HG03060 (cell line): Measurements from ENCODE around the gene NAIF1.

Experiments used
- ATAC-seq: cut with Tn5 transposase; IDR thresholded peaks from one replicate; pipeline ENCODE4 v1.9.1; 2021; ENCODE audit warnings: low read depth, moderate number of reproducible peaks; ENCODE audit not compliant: unreplicated experiment

NAIF1 gene

DNA sequence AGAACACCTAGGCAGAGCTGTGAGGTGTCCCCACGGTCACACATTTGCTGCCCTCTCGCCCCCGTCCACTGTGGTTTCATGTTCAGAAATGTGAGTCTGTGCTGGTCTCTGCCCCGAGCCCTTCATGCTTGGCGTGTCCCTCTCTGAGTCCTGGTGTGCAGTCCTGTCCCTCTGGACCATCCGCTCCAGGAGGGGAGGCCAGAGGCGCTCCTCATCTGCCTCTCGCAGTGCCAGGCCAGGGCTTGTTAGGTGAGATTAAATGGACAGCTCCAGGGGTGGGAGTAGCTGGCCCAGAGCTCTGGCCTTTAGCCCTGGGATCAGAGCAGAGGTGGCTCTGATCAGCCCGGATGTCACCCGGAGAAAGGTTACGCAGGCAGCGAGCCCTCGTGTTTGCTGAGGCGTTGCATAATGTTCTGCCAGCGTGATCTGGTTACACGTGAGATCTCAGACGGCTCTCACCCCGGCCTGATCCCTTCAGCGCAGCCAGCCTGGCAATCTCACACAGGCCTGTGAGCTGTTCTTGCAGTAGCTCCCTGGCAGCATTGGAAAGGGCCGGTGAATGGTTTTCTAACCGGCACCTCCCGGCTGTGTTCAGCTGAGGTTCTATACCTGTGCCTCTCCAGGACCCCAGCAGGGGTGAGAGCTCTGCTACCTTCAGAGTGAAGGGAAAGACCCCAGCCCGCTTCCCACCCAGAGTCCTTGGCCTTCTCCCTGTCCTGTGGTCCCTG lies 35.9 kb upstream of the NAIF1 start:
- ATAC-seq: no peak

DNA sequence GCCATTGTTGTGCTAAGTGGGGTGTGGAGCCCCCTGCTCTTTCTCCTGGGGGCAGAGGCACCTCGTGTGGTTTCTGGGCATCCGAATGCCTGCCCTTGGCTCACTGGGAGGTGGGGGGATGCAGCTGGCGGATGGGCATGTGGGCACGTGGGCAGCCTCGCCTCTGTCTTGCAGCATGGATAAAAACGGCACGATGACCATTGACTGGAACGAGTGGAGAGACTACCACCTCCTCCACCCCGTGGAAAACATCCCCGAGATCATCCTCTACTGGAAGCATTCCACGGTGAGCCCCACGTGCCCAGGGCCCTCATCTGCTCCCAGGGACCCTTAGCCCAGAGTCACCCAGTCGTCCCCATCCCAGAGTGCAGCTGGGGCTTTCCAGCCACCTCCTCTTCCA lies 35.1 kb upstream of the NAIF1 start:
- ATAC-seq: no peak

DNA sequence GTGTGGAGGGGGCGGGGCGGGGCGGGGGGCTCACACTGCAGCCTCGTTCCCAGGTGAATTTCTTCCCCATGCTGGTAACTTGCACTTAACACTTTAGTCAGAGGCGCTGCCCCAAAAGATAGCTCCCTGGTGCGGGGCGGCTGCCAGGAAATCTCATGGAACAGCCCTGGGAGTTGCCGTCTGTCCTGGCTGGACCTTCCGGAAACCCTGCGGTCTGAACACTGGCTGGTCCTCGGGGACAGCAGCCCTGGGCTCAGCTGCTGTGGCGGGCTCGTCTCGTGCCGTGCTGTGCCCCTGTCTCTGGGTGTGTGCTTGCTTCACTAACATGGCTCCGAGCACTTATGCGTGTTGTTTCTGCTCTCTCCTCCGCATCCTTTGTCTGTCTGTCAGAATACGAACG lies 34.6 kb upstream of the NAIF1 start:
- no peak for ATAC-seq

DNA sequence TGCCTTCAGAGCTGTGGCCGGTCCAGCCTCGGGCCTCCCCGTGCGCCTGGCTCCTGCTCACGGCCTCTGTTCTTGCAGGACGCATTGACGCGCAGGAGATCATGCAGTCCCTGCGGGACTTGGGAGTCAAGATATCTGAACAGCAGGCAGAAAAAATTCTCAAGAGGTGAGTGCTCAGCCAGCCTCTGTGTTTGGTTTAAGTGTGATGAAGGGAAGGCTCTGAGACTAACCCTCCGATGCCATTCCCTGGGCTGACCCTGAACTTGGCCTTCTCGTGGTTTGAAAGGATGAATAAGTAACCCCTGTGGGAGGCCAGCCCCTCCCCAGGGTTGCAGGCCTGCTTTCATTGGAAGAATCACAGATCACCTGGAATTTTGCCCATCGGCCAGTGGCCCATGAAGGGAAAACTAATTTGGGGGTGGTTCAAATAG lies 34.1 kb upstream of the NAIF1 start:
- no peak for ATAC-seq

DNA sequence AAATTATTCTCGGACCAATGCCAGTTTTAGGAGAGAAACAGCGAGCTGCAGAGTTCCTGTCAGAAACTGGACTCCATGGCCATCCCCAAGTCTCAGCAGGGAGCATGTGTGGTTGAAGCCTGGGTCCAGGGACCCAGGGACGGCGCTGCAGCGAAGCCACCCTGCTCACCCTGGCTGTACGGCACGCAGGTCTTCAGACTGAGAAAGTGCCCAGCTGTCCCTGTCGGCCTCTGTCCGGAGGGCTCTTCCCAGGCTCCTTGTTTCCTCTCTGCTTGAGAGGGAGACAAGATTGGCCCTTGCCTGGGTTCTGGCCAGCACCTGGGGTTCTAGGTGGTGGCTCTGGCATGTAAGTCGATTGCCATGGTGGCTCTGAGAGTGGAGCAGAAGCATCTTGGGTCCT lies 33.5 kb upstream of the NAIF1 start:
- no peak for ATAC-seq

DNA sequence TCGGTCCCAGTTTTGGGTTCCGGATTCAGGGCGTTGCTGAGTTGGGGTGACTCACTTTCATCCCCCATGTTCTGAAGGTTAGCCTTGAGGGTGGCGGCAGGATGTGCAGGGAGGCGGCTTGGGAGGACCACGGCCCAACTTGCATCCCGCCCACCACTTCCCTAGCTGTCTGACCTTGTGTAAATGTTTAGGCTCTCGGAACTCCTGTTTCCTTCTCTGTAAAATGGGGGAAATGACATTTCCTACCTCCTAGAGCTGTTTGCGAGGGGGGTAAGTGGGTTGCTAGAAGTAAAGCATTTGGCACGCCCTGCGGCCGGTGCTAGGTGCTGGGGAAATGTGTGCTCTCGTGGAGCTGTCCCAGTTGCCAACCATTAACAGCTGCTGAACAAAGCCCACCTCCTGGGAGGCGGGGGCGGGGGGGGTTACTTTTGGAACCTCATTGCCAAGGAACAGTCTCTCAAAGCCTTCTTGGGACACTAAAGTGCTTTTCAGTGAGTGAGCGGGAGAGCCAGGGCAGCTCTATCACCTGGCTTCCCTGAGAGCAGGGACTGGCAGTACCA lies 32.9 kb upstream of the NAIF1 start:
- no peak for ATAC-seq

DNA sequence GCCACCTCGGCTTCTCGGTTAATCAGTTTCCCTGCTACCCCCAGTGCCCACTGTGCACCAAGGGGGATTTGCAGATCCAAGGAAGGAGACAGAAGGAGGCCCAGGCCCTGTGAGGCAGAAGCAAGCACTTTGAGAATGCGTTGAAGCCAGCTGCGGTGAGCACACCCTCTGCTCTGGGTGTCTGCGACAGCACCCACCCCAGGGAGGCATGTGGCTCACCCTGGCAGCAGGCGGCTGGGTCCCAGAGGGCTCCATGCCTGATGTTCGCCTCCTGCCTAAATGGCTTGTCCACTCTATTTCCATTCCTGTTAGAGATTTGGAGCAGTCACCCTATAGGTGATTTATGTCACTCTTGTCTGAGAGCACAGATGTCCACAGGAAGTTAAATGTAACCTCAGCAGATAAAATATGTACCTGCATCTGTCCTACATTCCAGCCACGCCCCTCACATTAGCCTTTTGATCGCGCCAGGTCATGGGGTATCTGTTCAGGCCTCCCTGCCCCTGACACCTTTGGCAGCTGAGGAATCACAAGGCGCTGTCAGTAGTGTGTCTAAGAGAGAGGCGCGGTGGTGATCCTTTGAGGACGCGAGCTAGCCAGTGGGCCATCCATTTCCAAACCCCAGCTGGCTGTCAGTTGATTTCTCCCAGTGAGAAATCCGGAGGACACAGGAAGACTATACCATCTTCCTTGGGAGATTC lies 32.3 kb upstream of the NAIF1 start:
- no peak for ATAC-seq

DNA sequence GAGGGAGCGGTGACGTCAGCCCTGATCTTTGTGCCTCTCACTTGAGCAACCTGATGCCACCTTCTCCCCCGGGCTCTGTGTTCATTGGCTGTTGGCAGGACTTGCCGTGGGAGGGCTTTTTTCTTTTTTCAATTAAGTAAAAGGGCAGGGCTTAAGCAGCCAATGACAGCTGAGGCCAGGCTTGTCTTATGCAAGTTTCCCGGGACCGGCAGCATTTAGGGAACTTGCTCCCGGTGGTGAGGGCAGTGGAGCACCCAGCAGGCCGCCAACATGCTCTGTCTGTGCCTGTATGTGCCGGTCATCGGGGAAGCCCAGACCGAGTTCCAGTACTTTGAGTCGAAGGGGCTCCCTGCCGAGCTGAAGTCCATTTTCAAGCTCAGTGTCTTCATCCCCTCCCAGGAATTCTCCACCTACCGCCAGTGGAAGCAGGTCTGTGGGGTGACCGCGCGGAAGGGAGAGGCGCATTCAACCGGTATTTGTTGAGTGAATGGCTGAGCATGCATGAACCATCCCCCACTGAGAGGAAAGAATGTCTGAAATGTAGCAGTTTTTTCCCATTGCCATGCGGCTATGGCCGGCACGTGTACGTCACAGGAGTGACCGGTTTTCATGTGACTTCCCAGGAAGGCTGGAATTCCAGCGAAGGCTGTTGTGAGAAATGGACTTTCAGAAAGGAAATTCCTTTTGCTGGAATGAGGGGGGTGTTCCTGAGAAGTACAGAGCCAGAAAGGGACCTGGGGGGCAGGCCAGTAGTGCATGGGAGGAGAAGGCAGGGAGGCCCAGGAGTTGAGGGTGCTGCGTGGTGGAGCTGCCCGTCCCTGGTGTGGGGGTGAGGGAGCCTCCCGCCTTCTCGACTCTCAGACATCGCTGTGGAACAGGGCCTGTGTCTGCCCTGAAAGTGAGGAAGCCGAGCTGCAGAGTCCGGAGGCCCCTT lies 31.4 kb upstream of the NAIF1 start:
- no peak for ATAC-seq

DNA sequence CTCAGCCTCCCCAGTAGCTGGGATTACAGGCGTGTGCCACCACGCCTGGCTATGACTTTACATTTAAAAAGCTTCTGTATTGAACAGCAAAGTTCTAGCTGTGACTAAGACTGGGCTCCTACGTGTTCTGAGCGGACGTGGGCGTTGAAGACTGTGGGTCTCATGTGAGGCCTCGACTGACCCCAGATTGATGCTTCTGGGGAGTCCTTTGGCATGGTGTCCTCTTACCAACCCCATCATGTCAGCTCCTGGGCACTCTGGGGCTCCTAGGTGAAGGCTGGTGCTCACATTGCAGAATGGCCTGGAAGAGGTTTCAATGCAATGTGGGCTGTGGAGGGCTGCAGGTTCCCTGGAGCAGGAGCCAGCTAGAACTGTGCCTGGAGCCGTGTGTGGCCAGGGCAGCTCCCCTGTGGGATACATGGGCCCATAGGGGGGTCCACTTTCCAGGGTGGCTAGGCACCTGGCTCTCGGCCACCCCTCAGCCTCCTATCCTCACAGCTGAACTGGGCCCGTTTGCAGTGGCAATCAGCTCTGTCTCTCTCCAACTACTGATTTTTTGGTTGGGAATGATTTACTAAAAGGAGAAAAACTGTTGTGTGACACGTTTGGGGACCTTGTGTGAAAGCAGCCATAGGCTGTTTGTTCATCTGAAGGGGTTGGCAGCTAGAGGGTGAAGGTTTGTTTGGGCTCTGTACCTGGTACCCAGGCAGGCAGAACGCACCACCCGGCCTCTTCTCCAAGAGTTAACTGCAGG lies 30.6 kb upstream of the NAIF1 start:
- ATAC-seq: no peak

DNA sequence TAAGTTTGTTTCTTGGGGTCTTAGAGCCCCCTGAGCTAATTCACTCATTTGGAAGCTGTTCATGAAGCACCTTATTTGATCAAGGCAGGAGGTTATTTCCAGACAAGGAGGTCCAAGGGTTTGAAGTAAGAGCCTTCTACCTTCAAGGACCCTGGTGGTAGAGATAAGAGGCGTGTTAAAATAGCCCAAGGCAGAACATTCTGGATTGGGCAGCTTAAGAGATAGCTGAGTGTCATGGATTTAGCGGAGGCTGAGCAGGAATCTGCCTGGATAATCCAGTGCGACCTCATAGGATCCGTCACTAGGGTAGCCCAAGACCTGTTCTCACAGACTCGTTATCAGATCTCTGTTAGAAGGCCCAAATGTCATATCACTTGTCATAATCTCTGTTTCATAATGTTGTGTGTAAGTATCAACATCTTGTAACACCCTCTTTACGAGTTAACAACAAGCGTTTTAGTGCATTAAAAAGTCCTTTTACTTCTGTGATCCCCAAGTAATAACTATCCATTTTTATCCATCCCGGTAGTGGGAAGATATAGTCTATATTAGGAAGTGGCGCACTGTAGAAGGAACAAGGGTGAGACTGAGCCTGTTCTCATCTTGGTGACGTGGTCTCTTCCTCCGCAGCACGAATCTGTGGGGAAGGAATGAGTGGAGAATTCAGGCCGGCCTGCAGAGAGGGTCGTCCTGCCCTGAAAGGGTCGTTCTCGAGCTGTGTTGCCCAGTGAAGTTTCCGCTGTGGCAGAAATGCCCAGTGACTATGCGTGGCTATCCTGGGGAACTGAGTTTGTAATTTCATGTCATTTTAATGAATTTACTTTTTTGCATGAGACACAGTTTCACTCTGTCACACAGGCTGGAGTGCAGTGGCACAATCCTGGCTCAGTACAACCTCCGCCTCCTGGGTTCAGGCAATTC lies 29.8 kb upstream of the NAIF1 start:
- no peak for ATAC-seq

DNA sequence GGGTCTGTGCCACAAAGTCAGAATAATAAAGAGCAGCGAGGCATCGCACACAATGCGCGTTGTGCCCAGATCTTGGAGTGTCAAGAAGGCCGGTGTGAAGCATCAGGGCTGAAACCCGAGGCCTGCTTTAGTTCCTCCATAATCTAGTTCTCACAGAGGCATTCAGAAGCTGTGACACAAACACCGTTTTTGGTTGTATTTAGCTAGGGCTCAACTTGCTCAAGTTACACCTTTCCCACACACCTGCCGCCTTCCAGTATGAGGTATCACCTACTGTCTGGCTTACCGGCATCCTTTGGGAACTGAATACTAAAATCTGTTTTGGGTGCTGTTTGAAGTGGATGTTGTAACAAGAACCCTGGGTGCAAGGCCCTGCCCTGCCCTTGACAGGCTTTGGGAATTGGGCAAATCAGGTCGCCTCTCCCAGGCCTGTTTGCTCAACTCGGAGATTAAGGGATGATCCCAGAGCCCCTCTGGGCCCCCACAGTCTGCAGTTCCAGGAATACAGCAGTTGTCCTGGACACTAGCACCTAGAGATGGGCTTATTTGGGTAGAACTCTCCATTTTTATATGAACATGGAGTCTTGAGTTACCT lies 27.9 kb upstream of the NAIF1 start:
- no peak for ATAC-seq

DNA sequence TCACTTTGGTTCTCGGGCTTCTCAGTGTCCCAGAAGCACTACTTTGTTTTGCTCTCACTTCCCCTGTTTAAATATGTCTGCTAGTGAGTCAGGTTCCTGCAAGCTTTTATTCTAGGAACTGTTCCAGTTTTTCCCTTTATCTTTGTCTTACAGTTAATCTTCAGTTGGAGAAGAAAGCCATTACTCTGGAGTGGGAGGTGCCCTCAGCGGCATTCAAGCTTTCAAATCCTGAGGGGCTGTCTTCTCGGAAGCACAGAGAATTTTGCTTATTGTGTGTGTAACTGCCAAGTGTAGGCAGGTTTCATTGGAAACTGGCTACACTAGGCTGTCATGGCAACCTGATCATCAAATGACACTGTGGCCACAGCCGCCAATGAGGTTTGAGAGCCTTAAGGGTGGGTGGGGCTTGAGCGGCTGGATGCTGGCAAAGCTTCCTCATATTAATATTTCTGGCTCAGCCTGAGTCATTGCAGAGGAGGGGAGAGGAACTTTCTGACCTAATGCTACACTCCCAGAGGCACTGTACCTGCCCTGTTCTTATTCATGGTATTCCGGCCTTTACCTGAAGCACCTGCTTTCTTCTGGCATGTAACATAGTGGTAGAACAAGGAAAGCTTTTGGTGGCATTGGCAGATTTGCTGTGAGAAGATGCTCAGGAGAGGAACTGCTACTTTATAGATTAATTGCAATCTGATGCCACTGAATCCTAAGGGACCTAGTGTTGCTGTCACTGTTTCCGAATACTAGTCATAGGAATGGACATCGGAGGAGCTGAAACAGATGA lies 27.2 kb upstream of the NAIF1 start:
- peak; percentile 77 for ATAC-seq

DNA sequence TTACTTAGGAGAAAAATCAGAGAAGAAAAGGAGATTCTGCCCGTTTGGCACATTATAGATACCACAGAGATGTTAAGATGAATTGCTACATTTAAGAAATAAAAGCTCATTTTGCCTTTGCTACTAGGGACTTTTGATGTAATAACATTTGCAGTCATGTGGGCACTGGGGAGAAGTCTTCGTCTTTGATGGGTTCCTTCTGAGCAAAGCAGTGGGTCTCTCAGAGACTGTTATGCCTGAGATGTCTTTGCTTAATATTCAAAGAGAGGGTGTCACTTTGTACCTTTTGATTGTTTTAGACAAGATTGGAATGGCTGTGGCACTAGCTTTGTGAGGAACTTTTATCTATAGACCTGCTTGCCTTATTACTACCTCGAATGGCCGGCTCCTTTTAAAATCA lies 25.9 kb upstream of the NAIF1 start:
- no peak for ATAC-seq

DNA sequence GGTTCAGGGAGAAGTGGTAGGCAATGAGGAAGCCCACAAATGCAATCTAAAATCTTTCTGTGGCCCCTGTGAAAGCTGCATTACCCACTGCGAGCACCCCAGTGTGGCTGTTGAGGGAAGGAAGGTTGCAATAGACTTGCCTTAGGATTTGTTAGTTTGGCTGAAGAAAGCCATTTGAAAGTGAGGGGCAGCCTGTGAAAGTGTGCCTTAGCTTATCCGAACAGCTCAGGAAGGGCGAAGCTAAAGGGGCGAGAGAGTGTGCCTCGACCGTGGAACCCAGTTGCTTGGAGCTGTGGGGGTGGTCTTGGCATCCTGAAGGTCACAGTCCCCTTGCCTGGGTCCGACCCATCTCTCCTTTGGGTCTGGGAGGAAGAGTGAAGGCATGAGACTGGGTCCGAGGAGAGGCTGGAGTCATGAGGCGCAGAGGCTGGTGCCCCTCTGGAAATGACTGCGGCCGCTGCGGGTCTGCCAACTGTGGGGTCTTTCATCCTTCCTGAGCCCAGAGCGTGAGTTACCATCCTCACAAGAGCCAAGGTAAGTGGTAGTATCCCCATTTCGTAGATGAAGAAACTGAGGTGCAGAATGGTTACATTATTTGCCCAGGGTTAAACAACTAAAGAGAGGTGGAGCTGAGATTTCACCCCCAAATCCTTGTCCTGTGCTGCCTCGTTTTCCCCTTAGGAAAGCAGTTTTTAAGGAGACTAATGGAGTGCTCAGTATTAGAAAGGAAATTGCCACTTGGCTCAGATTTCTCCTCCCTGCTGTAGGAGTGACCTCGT lies 25.3 kb upstream of the NAIF1 start:
- ATAC-seq: no peak

DNA sequence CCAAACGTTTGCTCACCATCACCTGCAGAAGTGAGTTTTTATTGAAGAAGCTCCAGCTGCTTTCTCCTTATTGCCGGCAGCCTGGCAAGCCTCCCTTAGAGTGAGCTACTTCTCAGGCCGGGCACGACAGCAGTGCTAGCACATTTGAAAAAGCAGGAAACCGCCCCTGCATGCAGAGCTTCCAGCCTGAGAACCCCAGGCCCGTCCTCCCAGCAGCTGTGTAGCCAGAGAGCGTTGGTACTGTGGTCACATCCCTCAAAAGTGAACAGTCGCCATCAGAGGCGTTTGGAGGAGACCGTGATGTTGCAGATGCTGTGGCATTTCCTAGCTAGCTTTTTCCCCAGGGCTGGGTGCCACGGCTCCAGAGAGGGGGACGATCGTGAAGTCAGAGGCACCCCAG lies 24.5 kb upstream of the NAIF1 start:
- ATAC-seq: no peak

DNA sequence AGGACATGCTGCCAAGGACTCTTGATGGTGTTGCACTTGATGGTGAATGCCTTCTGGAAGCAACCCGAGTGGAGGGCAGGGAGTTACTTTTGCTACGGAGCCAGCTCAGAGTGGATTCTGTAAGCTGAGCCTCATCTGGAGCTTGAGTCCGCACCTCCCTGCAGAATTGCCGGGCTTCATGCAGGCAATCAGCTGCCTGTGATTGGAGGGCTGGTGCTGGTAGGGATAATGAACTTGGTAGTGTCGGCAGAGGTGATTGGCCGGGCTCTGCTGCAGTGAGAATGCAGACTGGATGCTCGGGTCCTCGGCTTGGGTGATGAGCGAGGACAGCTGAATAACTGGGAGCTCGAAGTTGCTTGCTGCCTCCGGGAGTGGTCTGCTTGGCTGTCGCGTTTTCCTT lies 24.0 kb upstream of the NAIF1 start:
- ATAC-seq: no peak

DNA sequence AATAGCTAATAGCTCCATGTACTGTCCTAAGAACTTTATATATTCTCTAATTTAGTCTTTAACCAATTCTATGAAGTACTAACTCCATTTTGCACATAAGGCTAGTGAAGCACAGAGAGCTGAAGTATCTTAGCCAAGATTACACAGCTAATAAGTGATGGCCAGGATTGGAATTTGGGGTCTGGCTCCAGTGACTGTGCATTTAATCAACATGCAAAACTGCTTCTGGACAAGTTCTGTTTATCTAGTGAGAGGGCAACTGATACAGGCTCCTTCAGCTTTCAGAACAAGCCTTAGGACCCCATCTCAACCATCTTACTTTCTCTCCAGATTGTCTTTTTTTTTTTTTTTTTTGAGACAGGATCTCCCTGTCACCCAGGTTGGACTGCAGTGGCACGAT lies 22.2 kb upstream of the NAIF1 start:
- ATAC-seq: no peak
